ENCODE results near the gene CLEC10A.

DNA sequence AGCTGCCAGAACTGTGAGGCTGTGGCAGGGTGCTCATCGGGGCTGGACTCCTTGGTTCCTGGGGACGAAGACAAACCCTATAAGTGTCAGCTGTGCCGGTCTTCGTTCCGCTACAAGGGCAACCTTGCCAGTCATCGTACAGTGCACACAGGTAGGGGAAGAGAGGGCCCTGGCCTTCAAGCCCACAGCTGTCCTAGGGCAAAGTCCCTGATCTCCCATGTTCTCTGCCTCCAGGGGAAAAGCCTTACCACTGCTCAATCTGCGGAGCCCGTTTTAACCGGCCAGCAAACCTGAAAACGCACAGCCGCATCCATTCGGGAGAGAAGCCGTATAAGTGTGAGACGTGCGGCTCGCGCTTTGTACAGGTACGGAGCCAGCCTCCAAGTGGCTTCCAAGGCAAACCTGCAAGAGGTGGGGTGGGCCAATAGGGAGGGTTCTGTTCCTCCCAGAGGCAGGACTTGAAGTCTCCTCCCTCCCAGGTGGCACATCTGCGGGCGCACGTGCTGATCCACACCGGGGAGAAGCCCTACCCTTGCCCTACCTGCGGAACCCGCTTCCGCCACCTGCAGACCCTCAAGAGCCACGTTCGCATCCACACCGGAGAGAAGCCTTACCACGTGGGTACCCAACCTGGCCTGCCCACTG lies 53.5 kb downstream of the CLEC10A start:
- no peak for TF ChIP-seq POLR2A (IDR thresholded peaks at IDR 0.05)
- TF ChIP-seq, protein P1, sequence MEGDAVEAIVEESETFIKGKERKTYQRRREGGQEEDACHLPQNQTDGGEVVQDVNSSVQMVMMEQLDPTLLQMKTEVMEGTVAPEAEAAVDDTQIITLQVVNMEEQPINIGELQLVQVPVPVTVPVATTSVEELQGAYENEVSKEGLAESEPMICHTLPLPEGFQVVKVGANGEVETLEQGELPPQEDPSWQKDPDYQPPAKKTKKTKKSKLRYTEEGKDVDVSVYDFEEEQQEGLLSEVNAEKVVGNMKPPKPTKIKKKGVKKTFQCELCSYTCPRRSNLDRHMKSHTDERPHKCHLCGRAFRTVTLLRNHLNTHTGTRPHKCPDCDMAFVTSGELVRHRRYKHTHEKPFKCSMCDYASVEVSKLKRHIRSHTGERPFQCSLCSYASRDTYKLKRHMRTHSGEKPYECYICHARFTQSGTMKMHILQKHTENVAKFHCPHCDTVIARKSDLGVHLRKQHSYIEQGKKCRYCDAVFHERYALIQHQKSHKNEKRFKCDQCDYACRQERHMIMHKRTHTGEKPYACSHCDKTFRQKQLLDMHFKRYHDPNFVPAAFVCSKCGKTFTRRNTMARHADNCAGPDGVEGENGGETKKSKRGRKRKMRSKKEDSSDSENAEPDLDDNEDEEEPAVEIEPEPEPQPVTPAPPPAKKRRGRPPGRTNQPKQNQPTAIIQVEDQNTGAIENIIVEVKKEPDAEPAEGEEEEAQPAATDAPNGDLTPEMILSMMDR (IDR thresholded peaks at IDR 0.05), result no peak
- no peak for TF ChIP-seq POLR2AphosphoS5 (IDR thresholded peaks at IDR 0.05)
